ENCODE results near the gene NCAM1.

NCAM1 gene

GRCh38 chr11:113077379-113077778 lies 116.2 kb downstream of the NCAM1 start:
- Histone ChIP-seq H3K27me3 (ENCODE audit: control insufficient read depth in 3 of 3, insufficient read depth in 3 of 3, low read depth in 1 of 3, low read length in 3 of 3) (no peaks in the 10 kb centered on the region), H2BK15ac (ENCODE audit: low read length) (no peak overlapping the region), H3K4me2 (ENCODE audit: insufficient read depth, low read length, poor library complexity, severe bottlenecking) (no peak overlapping the region), H3K23ac (ENCODE audit: low read depth, low read length, poor library complexity) (no peak overlapping the region), H3K4me1 (ENCODE audit: control insufficient read depth in 2 of 2, insufficient read depth in 1 of 2, low read depth in 1 of 2, low read length in 2 of 2) (no peaks in the 10 kb centered on the region), H2AK5ac (ENCODE audit: low read depth, low read length) (no peak overlapping the region), H2AFZ (ENCODE audit: low read length) (no peak overlapping the region), H3K27ac (replicated peaks; ENCODE audit: low read length) (no peak overlapping the region), H4K8ac (ENCODE audit: low read depth, low read length) (no peak overlapping the region), H2BK5ac (ENCODE audit: low read length) (no peak overlapping the region), H2BK12ac (ENCODE audit: low read length) (no peak overlapping the region), H3K9ac (ENCODE audit: low read depth, low read length, poor library complexity) (no peak overlapping the region), H2BK120ac (ENCODE audit: low read depth, low read length) (no peak overlapping the region), H3K9me3 (replicated peaks in 1 of 2; ENCODE audit: control insufficient read depth in 2 of 2, insufficient read depth in 1 of 2, low read depth in 1 of 2, low read length in 2 of 2) (no peaks in the 10 kb centered on the region), H3K18ac (ENCODE audit: low read length) (no peak overlapping the region), H3K4me3 (ENCODE audit: low read length in 2 of 2) (no peak overlapping the region), H3K14ac (ENCODE audit: low read length) (no peak overlapping the region), H3K79me1 (ENCODE audit: low read depth, low read length) (no peaks in the 10 kb centered on the region), H3K36me3 (replicated peaks in 1 of 2; ENCODE audit: control insufficient read depth in 2 of 2, insufficient read depth in 2 of 2, low read length in 2 of 2) (no peaks in the 10 kb centered on the region), H3K4ac (ENCODE audit: low read length) (no peak overlapping the region), H4K91ac (ENCODE audit: low read depth, low read length, poor library complexity) (no peak overlapping the region)
- no CpG with 5 or more reads among the region's 6 CpGs for WGBS, 2 donors (ENCODE audit: extremely low coverage in 2 of 2, insufficient read length in 2 of 2, insufficient replicate concordance in 1 of 2)
- DNase-seq (ENCODE audit: low spot score), result no peak

GRCh38 chr11:113082341-113082955 lies 121.2 kb downstream of the NCAM1 start:
- Histone ChIP-seq H2AK5ac (ENCODE audit: low read depth, low read length) (no peak overlapping the region), H3K9ac (ENCODE audit: low read depth, low read length, poor library complexity) (no peak overlapping the region), H2BK120ac (ENCODE audit: low read depth, low read length) (no peak overlapping the region), H3K4ac (ENCODE audit: low read length) (no peak overlapping the region), H3K27ac (replicated peaks; ENCODE audit: low read length) (no peak overlapping the region), H3K27me3 (ENCODE audit: control insufficient read depth in 3 of 3, insufficient read depth in 3 of 3, low read depth in 1 of 3, low read length in 3 of 3) (peaks cover 0 to 3% (median 0%) of the 10 kb centered on the region in 3 experiments), H3K23ac (ENCODE audit: low read depth, low read length, poor library complexity) (no peak overlapping the region), H3K4me1 (ENCODE audit: control insufficient read depth in 2 of 2, insufficient read depth in 1 of 2, low read depth in 1 of 2, low read length in 2 of 2) (peaks cover 1 to 3% of the 10 kb centered on the region in 2 donors), H2BK12ac (ENCODE audit: low read length) (no peak overlapping the region), H4K8ac (ENCODE audit: low read depth, low read length) (no peak overlapping the region), H3K36me3 (replicated peaks in 1 of 2; ENCODE audit: control insufficient read depth in 2 of 2, insufficient read depth in 2 of 2, low read length in 2 of 2) (no peaks in the 10 kb centered on the region), H3K4me3 (ENCODE audit: low read length in 2 of 2) (no peak overlapping the region), H3K9me3 (replicated peaks in 1 of 2; ENCODE audit: control insufficient read depth in 2 of 2, insufficient read depth in 1 of 2, low read depth in 1 of 2, low read length in 2 of 2) (peaks cover 0 to 2% of the 10 kb centered on the region in 2 donors), H3K4me2 (ENCODE audit: insufficient read depth, low read length, poor library complexity, severe bottlenecking) (no peak overlapping the region), H3K14ac (ENCODE audit: low read length) (no peak overlapping the region), H4K91ac (ENCODE audit: low read depth, low read length, poor library complexity) (no peak overlapping the region), H2BK15ac (ENCODE audit: low read length) (no peak overlapping the region), H2BK5ac (ENCODE audit: low read length) (no peak overlapping the region), H2AFZ (ENCODE audit: low read length) (no peak overlapping the region), H3K18ac (ENCODE audit: low read length) (no peak overlapping the region), H3K79me1 (ENCODE audit: low read depth, low read length) (peaks cover 3% of the 10 kb centered on the region)
- DNase-seq (ENCODE audit: low spot score), result no peak
- WGBS, 2 donors (ENCODE audit: extremely low coverage in 2 of 2, insufficient read length in 2 of 2, insufficient replicate concordance in 1 of 2), result no CpG with 5 or more reads among the region's 12 CpGs

- Histone ChIP-seq H4K91ac (ENCODE audit: low read depth, low read length, poor library complexity) (no peak overlapping the region), H3K14ac (ENCODE audit: low read length) (no peak overlapping the region), H3K18ac (ENCODE audit: low read length) (no peak overlapping the region), H2BK5ac (ENCODE audit: low read length) (no peak overlapping the region), H3K9me3 (replicated peaks in 1 of 2; ENCODE audit: control insufficient read depth in 2 of 2, insufficient read depth in 1 of 2, low read depth in 1 of 2, low read length in 2 of 2) (peaks cover 0 to 2% of the 10 kb centered on the region in 2 donors), H4K8ac (ENCODE audit: low read depth, low read length) (no peak overlapping the region), H3K36me3 (replicated peaks in 1 of 2; ENCODE audit: control insufficient read depth in 2 of 2, insufficient read depth in 2 of 2, low read length in 2 of 2) (no peaks in the 10 kb centered on the region), H3K4me3 (ENCODE audit: low read length in 2 of 2) (no peak overlapping the region), H3K23ac (ENCODE audit: low read depth, low read length, poor library complexity) (no peak overlapping the region), H3K4me1 (ENCODE audit: control insufficient read depth in 2 of 2, insufficient read depth in 1 of 2, low read depth in 1 of 2, low read length in 2 of 2) (peaks cover 2 to 3% of the 10 kb centered on the region in 2 donors), H2BK12ac (ENCODE audit: low read length) (no peak overlapping the region), H3K4ac (ENCODE audit: low read length) (no peak overlapping the region), H3K9ac (ENCODE audit: low read depth, low read length, poor library complexity) (no peak overlapping the region), H3K79me1 (ENCODE audit: low read depth, low read length) (peaks cover 3% of the 10 kb centered on the region), H3K27me3 (ENCODE audit: control insufficient read depth in 3 of 3, insufficient read depth in 3 of 3, low read depth in 1 of 3, low read length in 3 of 3) (peaks cover 0 to 3% (median 0%) of the 10 kb centered on the region in 3 experiments), H3K4me2 (ENCODE audit: insufficient read depth, low read length, poor library complexity, severe bottlenecking) (no peak overlapping the region), H3K27ac (replicated peaks; ENCODE audit: low read length) (no peak overlapping the region), H2BK120ac (ENCODE audit: low read depth, low read length) (no peak overlapping the region), H2AFZ (ENCODE audit: low read length) (no peak overlapping the region), H2AK5ac (ENCODE audit: low read depth, low read length) (no peak overlapping the region), H2BK15ac (ENCODE audit: low read length) (no peak overlapping the region)
- no peak for DNase-seq (ENCODE audit: low spot score)
- WGBS, 2 donors (ENCODE audit: extremely low coverage in 2 of 2, insufficient read length in 2 of 2, insufficient replicate concordance in 1 of 2), result no CpG with 5 or more reads among the region's 3 CpGs
Observed at GRCh38 chr11:113083571-113083970, 122.4 kb downstream of the NCAM1 start.

- H3K36me3 ChIP-seq (replicated peaks in 1 of 2; ENCODE audit: control insufficient read depth in 2 of 2, insufficient read depth in 2 of 2, low read length in 2 of 2), result no peaks in the 10 kb centered on the region
- H3K9me3 ChIP-seq (replicated peaks in 1 of 2; ENCODE audit: control insufficient read depth in 2 of 2, insufficient read depth in 1 of 2, low read depth in 1 of 2, low read length in 2 of 2), result peaks cover 0 to 2% of the 10 kb centered on the region in 2 donors
- no peak overlapping the region for H3K18ac ChIP-seq (ENCODE audit: low read length)
- H3K14ac ChIP-seq (ENCODE audit: low read length), result no peak overlapping the region
- H3K27ac ChIP-seq (replicated peaks; ENCODE audit: low read length), result no peak overlapping the region
- peaks cover 3% of the 10 kb centered on the region for H3K79me1 ChIP-seq (ENCODE audit: low read depth, low read length)
- no peak overlapping the region for H3K4ac ChIP-seq (ENCODE audit: low read length)
- no peak overlapping the region for H3K9ac ChIP-seq (ENCODE audit: low read depth, low read length, poor library complexity)
- DNase-seq (ENCODE audit: low spot score), result no peak
- H2BK120ac ChIP-seq (ENCODE audit: low read depth, low read length), result no peak overlapping the region
- no peak overlapping the region for H2AFZ ChIP-seq (ENCODE audit: low read length)
- no peak overlapping the region for H2AK5ac ChIP-seq (ENCODE audit: low read depth, low read length)
- no peak overlapping the region for H2BK12ac ChIP-seq (ENCODE audit: low read length)
- H2BK5ac ChIP-seq (ENCODE audit: low read length), result no peak overlapping the region
- H3K23ac ChIP-seq (ENCODE audit: low read depth, low read length, poor library complexity), result no peak overlapping the region
- peaks cover 2 to 3% of the 10 kb centered on the region in 2 donors for H3K4me1 ChIP-seq (ENCODE audit: control insufficient read depth in 2 of 2, insufficient read depth in 1 of 2, low read depth in 1 of 2, low read length in 2 of 2)
- no peak overlapping the region for H4K8ac ChIP-seq (ENCODE audit: low read depth, low read length)
- H3K4me2 ChIP-seq (ENCODE audit: insufficient read depth, low read length, poor library complexity, severe bottlenecking), result no peak overlapping the region
- no CpG with 5 or more reads among the region's 4 CpGs for WGBS, 2 donors (ENCODE audit: extremely low coverage in 2 of 2, insufficient read length in 2 of 2, insufficient replicate concordance in 1 of 2)
- H3K27me3 ChIP-seq (ENCODE audit: control insufficient read depth in 3 of 3, insufficient read depth in 3 of 3, low read depth in 1 of 3, low read length in 3 of 3), result peaks cover 0 to 3% (median 0%) of the 10 kb centered on the region in 3 experiments
- H2BK15ac ChIP-seq (ENCODE audit: low read length), result no peak overlapping the region
- H3K4me3 ChIP-seq (ENCODE audit: low read length in 2 of 2), result no peak overlapping the region
- no peak overlapping the region for H4K91ac ChIP-seq (ENCODE audit: low read depth, low read length, poor library complexity)
Observed at GRCh38 chr11:113084297-113084696, 123.1 kb downstream of the NCAM1 start.

All from neuronal stem cell (in vitro differentiated cells).